DMS153 treated with DMSO at 0.1 percent for 48 hours (cell line): Measurements from ENCODE around the gene SH2D3C.

Experiments
- DNase-seq: peaks from one replicate; lab custom pipeline; 2025; ENCODE audit not compliant: unreplicated experiment; lab: John Stamatoyannopoulos, UW

The SH2D3C gene

DNA sequence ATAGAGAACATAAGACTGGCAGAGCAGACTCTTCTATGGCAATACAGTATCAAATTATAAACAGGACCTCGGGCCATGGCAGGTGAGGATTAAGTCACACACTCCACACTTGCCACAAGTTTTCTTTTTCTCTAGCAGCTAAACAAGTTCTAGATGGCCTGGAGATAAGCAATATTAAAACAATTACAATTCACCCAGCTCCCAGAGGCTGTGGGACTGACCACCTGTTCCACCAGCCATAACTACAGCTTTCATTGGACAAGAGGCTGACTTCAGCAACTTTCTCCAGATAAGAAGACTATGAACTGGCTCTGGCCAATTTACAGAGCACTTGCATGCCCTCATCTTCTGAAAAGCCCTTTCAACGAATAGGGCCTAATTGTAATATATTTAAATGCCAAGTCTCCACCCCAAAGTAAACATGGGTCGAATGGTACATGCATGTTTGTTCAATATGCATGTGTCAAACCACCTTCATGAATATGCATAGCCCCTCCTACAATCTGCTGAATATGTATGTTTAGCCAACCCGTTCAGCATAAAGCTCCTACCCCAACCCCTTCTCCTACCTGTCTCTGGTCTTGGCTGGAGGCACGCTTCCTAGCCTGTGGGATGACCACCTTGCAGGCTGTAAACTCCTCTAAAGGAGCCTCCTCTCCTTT, 77.7 kb downstream of the SH2D3C start:
- no peak for DNase-seq

DNA sequence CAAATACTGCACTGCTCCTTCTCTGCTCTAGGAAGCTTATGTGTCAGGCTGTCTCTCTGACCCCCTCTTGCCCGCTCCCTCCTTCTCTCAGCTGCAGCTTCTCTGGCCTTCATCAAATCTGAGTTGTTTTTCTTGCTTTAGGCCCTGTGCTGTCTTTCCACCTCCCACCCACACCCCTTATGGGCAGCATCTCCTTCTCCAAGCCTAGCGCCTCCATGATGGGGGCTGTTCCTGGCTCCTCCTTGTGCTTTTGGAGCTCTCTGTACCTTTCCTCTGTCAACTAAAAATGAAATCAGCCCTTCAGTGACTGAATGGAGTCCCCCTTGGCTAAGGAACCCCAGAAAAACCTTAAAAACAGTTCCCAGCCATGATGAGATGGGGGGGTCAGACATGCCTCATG, 78.3 kb downstream of the SH2D3C start:
- no peak for DNase-seq

DNA sequence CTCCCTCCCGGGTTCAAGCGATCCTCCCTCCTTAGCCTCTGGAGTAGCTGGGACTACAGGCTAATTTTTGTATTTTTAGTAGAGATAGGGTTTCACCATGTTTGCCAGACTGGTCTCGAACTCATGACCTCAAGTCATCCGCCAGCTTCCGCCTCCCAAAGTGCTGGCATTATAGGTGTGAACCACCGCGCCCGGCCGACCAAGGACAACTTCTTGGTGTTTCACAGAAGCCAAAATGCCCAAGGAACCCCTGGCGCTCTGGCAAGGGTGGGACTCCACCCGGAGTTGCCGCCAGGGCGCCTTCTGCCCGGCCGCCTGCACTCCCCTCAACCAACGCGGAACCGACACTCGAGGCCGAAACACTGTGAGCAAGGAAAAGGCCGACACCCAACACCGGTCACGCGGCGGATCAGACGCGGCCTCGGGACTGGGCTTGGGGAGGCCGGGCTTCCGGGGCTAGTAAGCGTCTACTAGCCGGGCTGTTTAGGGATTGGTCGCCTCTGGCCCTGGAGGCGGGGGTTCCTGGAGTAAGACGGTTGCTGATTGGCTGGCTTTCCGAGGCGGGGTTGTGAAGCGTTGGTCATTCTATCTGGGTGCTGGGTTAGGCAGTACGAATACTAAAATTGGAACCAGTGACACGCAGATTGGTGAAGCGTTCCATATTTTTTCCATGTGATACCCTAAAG, 79.3 kb downstream of the SH2D3C start:
- DNase-seq = peak; percentile 96

- no peak for DNase-seq
Observed at GRCh38 chr9:127698386-127698785, 80.1 kb downstream of the SH2D3C start.

GRCh38 chr9:127697575-127697974, 80.9 kb downstream of the SH2D3C start:
- no peak for DNase-seq

GRCh38 chr9:127694890-127695720, 83.4 kb downstream of the SH2D3C start:
- DNase-seq = no peak

DNA sequence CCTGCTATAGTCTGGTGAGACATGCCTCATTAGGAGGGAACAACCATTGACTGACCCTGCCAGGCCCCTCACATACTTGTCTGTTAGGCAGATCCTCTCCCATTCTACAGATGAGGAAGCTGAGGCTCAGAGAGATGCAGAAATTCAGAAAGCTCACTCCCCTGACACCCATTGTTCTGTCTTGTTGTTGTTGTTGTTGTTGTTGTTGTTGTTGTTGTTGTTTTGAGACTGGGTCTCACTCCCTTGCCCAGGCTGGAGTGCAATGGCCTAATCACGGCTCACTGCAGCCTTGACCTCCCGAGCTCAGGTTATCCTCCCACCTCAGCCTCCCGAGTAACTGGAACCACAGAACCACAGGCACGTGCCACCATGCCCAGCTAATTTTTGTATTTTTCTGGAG, 84.8 kb downstream of the SH2D3C start:
- no peak for DNase-seq

GRCh38 chr9:127693143-127693542, 85.3 kb downstream of the SH2D3C start:
- DNase-seq = no peak

GRCh38 chr9:127692071-127692470, 86.4 kb downstream of the SH2D3C start:
- no peak for DNase-seq

DNA sequence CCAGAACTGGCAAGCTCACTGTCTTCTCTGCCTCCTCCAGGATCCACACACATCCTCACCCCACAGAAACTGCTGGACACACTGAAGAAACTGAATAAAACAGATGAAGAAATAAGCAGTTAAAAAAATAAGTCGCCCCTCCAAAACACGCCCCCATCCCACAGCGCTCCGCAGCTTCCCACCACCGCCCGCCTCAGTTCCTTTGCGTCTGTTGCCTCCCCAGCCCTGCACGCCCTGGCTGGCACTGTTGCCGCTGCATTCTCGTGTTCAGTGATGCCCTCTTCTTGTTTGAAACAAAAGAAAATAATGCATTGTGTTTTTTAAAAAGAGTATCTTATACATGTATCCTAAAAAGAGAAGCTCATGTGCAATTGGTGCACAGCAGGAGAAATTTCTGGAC, 87.7 kb downstream of the SH2D3C start:
- no peak for DNase-seq

- no peak for DNase-seq
Observed at GRCh38 chr9:127689329-127690000, 89.0 kb downstream of the SH2D3C start.
